MCF 10A (cell line): ENCODE measurements around the gene CAMSAP1. TPM values are rescaled to one million over a fixed set of nuclear protein-coding genes. Genes with fewer than 3 reads are reported as not detected.

Experiments
- BruUV-seq: library from RNA; stranded (reverse); fragments of 400-500 nt; replicated peaks from 2 replicates; lab custom pipeline; 2021; lab: Mats Ljungman, UMichigan
- CTCF ChIA-PET: fragments of 300-600 bp; sonication (Branson Sonifier 250); formaldehyde crosslinking; extraction: SDS; loops from one replicate; lab custom pipeline; 2021; ENCODE audit warnings: antibody characterized with exemption, inconsistent platforms; lab: Yijun Ruan, JAX
- POLR2A ChIA-PET: fragments of 300-600, 350-650 bp; sonication (Branson Sonifier 250); formaldehyde crosslinking; extraction: SDS; loops from one replicate; lab custom pipeline; 2020; ENCODE audit warnings: antibody characterized with exemption, inconsistent platforms; lab: Yijun Ruan, JAX
- DNase-seq: peaks from one replicate; pipeline ENCODE4 v3.0.0-alpha.2; 2018; ENCODE audit not compliant: unreplicated experiment
- H3K27ac Mint-ChIP-seq: one replicate; pipeline ENCODE4 v1.8.0; 2022; ENCODE audit warnings: mild to moderate bottlenecking, low read depth, mixed read lengths; ENCODE audit not compliant: unreplicated experiment
- H3K27me3 Mint-ChIP-seq: one replicate; pipeline ENCODE4 v1.8.0; 2022; ENCODE audit warnings: mixed read lengths; ENCODE audit not compliant: insufficient read depth, unreplicated experiment
- H3K36me3 Mint-ChIP-seq: one replicate; pipeline ENCODE4 v1.8.0; 2022; ENCODE audit warnings: mild to moderate bottlenecking, moderate library complexity, mixed read lengths; ENCODE audit not compliant: insufficient read depth, unreplicated experiment
- H3K4me1 Mint-ChIP-seq: one replicate; pipeline ENCODE4 v1.8.0; 2022; ENCODE audit warnings: mixed read lengths; ENCODE audit not compliant: insufficient read depth, unreplicated experiment
- H3K4me3 Mint-ChIP-seq: one replicate; pipeline ENCODE4 v1.8.0; 2022; ENCODE audit warnings: mild to moderate bottlenecking, moderate library complexity, mixed read lengths; ENCODE audit not compliant: unreplicated experiment
- H3K9me3 Mint-ChIP-seq: one replicate; pipeline ENCODE4 v1.8.0; 2022; ENCODE audit warnings: mixed read lengths; ENCODE audit not compliant: unreplicated experiment
- CTCF ChIP-seq: fragments of 200-600 bp; IDR thresholded peaks from one replicate; pipeline ENCODE4 v1.8.0; 2022; ENCODE audit warnings: antibody characterized with exemption, mild to moderate bottlenecking; ENCODE audit not compliant: unreplicated experiment
- intact Hi-C: fragments of 100-400 bp; cut with micrococcal nuclease; formaldehyde crosslinking; loops from 2 replicates; pipeline ENCODE4 v1.14.1; 2022
- total RNA-seq: library from RNA; stranded (reverse); gene quantifications from 2 replicates; pipeline ENCODE4 v1.2.3, GENCODE V29; 2022

The CAMSAP1 gene
- total RNA-seq, 1 experiment from 2014 or later = 39.5 TPM

GRCh38 chr9:135813671-135814290, 93.6 kb downstream of the CAMSAP1 start:
- ChIA-PET POLR2A (interaction anchor here (0.6 kb wide), 1 partner anchor 17 kb away, joined by 3 read pairs; no protein-coding TSS in a partner anchor), CTCF (no interaction called here)
- Mint-ChIP-seq H3K36me3 (peaks cover 47% of the 10 kb centered on the region), H3K4me1 (no peaks in the 10 kb centered on the region), H3K4me3 (no peak overlapping the region), H3K27ac (no peak overlapping the region), H3K27me3 (no peaks in the 10 kb centered on the region), H3K9me3 (no peaks in the 10 kb centered on the region)
- intact Hi-C loops = no loop called here
- no peak for TF ChIP-seq CTCF
- DNase-seq = no peak
- no TSS peak for BruUV-seq

- no peak for DNase-seq
- no peaks in the 10 kb centered on the region for H3K27me3 Mint-ChIP-seq
- no peak for TF ChIP-seq CTCF
- H3K36me3 Mint-ChIP-seq = peaks cover 39% of the 10 kb centered on the region
- intact Hi-C loops = no loop called here
- POLR2A ChIA-PET = no interaction called here
- H3K27ac Mint-ChIP-seq = no peak overlapping the region
- no peaks in the 10 kb centered on the region for H3K9me3 Mint-ChIP-seq
- CTCF ChIA-PET = no interaction called here
- no peaks in the 10 kb centered on the region for H3K4me1 Mint-ChIP-seq
- H3K4me3 Mint-ChIP-seq = no peak overlapping the region
- no TSS peak for BruUV-seq
Measured at GRCh38 chr9:135812961-135813360, 94.4 kb downstream of the CAMSAP1 start.

GRCh38 chr9:135811801-135812200, 95.5 kb downstream of the CAMSAP1 start:
- Mint-ChIP-seq H3K27ac (no peak overlapping the region), H3K4me3 (no peak overlapping the region), H3K9me3 (no peaks in the 10 kb centered on the region), H3K4me1 (no peaks in the 10 kb centered on the region), H3K36me3 (peaks cover 37% of the 10 kb centered on the region), H3K27me3 (no peaks in the 10 kb centered on the region)
- ChIA-PET CTCF (interaction anchor here (0.9 kb wide), 1 partner anchor 11 kb away, joined by 3 read pairs; no protein-coding TSS in a partner anchor), POLR2A (interaction anchor here (1.1 kb wide), 1 partner anchor 216 kb away, joined by 4 read pairs; no protein-coding TSS in a partner anchor)
- BruUV-seq = no TSS peak
- DNase-seq = no peak
- intact Hi-C loops = no loop called here
- TF ChIP-seq CTCF = no peak

GRCh38 chr9:135810806-135811575, 96.4 kb downstream of the CAMSAP1 start:
- ChIA-PET POLR2A (interaction anchor here (1.1 kb wide), 1 partner anchor 215 kb away, joined by 4 read pairs; no protein-coding TSS in a partner anchor), CTCF (interaction anchor here (0.9 kb wide), 1 partner anchor 11 kb away, joined by 3 read pairs; no protein-coding TSS in a partner anchor)
- no TSS peak for BruUV-seq
- peaks cover 28% of the 10 kb centered on the region for H3K36me3 Mint-ChIP-seq
- no peak for TF ChIP-seq CTCF
- H3K4me1 Mint-ChIP-seq = no peaks in the 10 kb centered on the region
- intact Hi-C loops = no loop called here
- H3K4me3 Mint-ChIP-seq = no peak overlapping the region
- H3K9me3 Mint-ChIP-seq = no peaks in the 10 kb centered on the region
- H3K27ac Mint-ChIP-seq = no peak overlapping the region
- H3K27me3 Mint-ChIP-seq = no peaks in the 10 kb centered on the region
- no peak for DNase-seq
